H1 (cell line): ENCODE measurements around the gene OR2D3. TPM values are rescaled to one million over a fixed set of nuclear protein-coding genes. Genes with fewer than 3 reads are reported as not detected.

Source experiments
- CTCF ChIA-PET: fragments of 300-600 bp; sonication (Branson Sonifier 250); formaldehyde crosslinking; loops from one replicate; lab custom pipeline; 2021; ENCODE audit not compliant: partially characterized antibody; lab: Charles Lee
- POLR2A ChIA-PET: fragments of 300-600 bp; sonication (Branson Sonifier 250); formaldehyde crosslinking; loops from one replicate; lab custom pipeline; 2021; ENCODE audit warnings: inconsistent platforms; ENCODE audit not compliant: partially characterized antibody; lab: Charles Lee
- DNase-seq, 2 experiments: peaks; one replicate each; pipeline versions ENCODE4 v3.0.0 to v3.0.0-alpha.2; 2010 to 2022; ENCODE audit warnings: low spot score in 2 of 2, low read depth in 1 of 2, mixed read lengths in 1 of 2
- FAIRE-seq: peaks from 2 replicates; lab custom pipeline; 2011; peaks lifted over from hg19 to GRCh38; lab: Jason Lieb, UNC
- H2AFZ ChIP-seq: 2 replicates; pipeline ENCODE4 v1.8.1; 2012; ENCODE audit warnings: low read length, inconsistent platforms
- H2AK5ac ChIP-seq: 2 replicates; pipeline ENCODE4 v1.6.1; 2013; ENCODE audit warnings: low read depth, low read length
- H2BK120ac ChIP-seq: replicated peaks from 2 replicates; pipeline ENCODE3; 2013; ENCODE audit warnings: low read depth, low read length, inconsistent platforms
- H2BK12ac ChIP-seq: 2 replicates; pipeline ENCODE4 v1.6.1; 2013; ENCODE audit warnings: low read depth, low read length
- H2BK15ac ChIP-seq: 2 replicates; pipeline ENCODE4 v1.6.1; 2013; ENCODE audit warnings: low read length
- H2BK20ac ChIP-seq: 2 replicates; pipeline ENCODE4 v1.6.1; 2013; ENCODE audit warnings: low read length
- H2BK5ac ChIP-seq: 2 replicates; pipeline ENCODE4 v1.6.1; 2013; ENCODE audit warnings: low read depth, low read length
- H3K14ac ChIP-seq: 2 replicates; pipeline ENCODE4 v1.6.1; 2013; ENCODE audit warnings: inconsistent platforms; ENCODE audit not compliant: insufficient read length
- H3K18ac ChIP-seq: 2 replicates; pipeline ENCODE4 v1.6.1; 2013; ENCODE audit warnings: low read length; ENCODE audit errors: extremely low read depth
- H3K23ac ChIP-seq: 2 replicates; pipeline ENCODE4 v1.6.1; 2013; ENCODE audit warnings: inconsistent platforms; ENCODE audit not compliant: insufficient read length
- H3K23me2 ChIP-seq: 2 replicates; pipeline ENCODE4 v1.6.1; 2013; ENCODE audit warnings: low read depth, low read length
- H3K27ac ChIP-seq: 2 replicates; pipeline ENCODE4 v1.6.1; 2011; ENCODE audit warnings: low read depth, low read length, inconsistent platforms
- H3K27me3 ChIP-seq, 4 experiments: replicated peaks in 1 of 4; 1 replicate in 1 of 4; 2 replicates in 3 of 4; pipeline versions ENCODE4 v1.6.1 to v1.8.1; 2011 to 2013; ENCODE audit warnings: low read length in 3 of 4, mild to moderate bottlenecking in 3 of 4, inconsistent platforms in 2 of 4, mixed read lengths in 2 of 4, moderate library complexity in 1 of 4; ENCODE audit not compliant: control insufficient read depth in 3 of 4, insufficient read depth in 3 of 4; ENCODE audit errors: extremely low read depth in 1 of 4
- H3K36me3 ChIP-seq, 4 experiments: 2 replicates each; pipeline versions ENCODE4 v1.6.1 to v1.8.1; 2011 to 2013; ENCODE audit warnings: mild to moderate bottlenecking in 4 of 4, low read length in 3 of 4, moderate library complexity in 2 of 4, control low read depth in 1 of 4, inconsistent platforms in 1 of 4; ENCODE audit not compliant: insufficient read depth in 4 of 4, control insufficient read depth in 2 of 4
- H3K4ac ChIP-seq: replicated peaks from 2 replicates; pipeline ENCODE3; 2013; ENCODE audit warnings: low read length, low read depth, mixed read lengths, inconsistent platforms; ENCODE audit not compliant: insufficient read length
- H3K4me1 ChIP-seq, 4 experiments: replicated peaks in 1 of 4; 1 replicate in 1 of 4; 2 replicates in 3 of 4; pipeline versions ENCODE4 v1.6.1 to v1.8.1; 2011 to 2013; ENCODE audit warnings: low read length in 3 of 4, inconsistent platforms in 2 of 4, mixed read lengths in 1 of 4; ENCODE audit not compliant: insufficient read depth in 4 of 4, control insufficient read depth in 3 of 4
- H3K4me2 ChIP-seq, 2 experiments: 2 replicates each; pipeline versions ENCODE4 v1.6.1 to v1.8.1; 2011 to 2013; ENCODE audit warnings: low read depth in 2 of 2, low read length in 2 of 2, control low read depth in 1 of 2, inconsistent platforms in 1 of 2, mild to moderate bottlenecking in 1 of 2; ENCODE audit not compliant: insufficient read depth in 1 of 2
- H3K4me3 ChIP-seq, 4 experiments: fragments of 200-600, 300-600 bp in 1 of 4; sonication (generic), shearing (Covaris generic), sonication (Bioruptor Twin) in 1 of 4; 2 replicates each; pipeline versions ENCODE4 v1.5.1 to v1.8.1; 2011 to 2016; ENCODE audit warnings: low read length in 4 of 4, low read depth in 3 of 4, control low read depth in 2 of 4, inconsistent platforms in 2 of 4, mild to moderate bottlenecking in 2 of 4, mixed read lengths in 1 of 4, moderate library complexity in 1 of 4; ENCODE audit not compliant: insufficient read depth in 2 of 4; ENCODE audit errors: extremely low read depth in 1 of 4
- H3K56ac ChIP-seq: replicated peaks from 2 replicates; pipeline ENCODE3; 2013; ENCODE audit warnings: low read depth, mild to moderate bottlenecking, mixed read lengths, low read length, inconsistent platforms; ENCODE audit not compliant: insufficient read length
- H3K79me1 ChIP-seq: 2 replicates; pipeline ENCODE4 v1.6.1; 2013; ENCODE audit warnings: low read depth, low read length, control low read depth
- H3K79me2 ChIP-seq, 2 experiments: 2 replicates each; pipeline versions ENCODE4 v1.6.1 to v1.8.1; 2012 to 2013; ENCODE audit warnings: low read length in 2 of 2, mild to moderate bottlenecking in 2 of 2, inconsistent platforms in 1 of 2; ENCODE audit not compliant: insufficient read depth in 2 of 2, control insufficient read depth in 1 of 2
- H3K9ac ChIP-seq, 4 experiments: replicated peaks in 1 of 4; 1 replicate in 1 of 4; 2 replicates in 3 of 4; pipeline versions ENCODE4 v1.6.1 to v1.8.1; 2011 to 2013; ENCODE audit warnings: low read depth in 3 of 4, low read length in 3 of 4, control low read depth in 2 of 4, mild to moderate bottlenecking in 2 of 4, moderate library complexity in 2 of 4, inconsistent platforms in 1 of 4; ENCODE audit errors: extremely low read depth in 1 of 4
- H3K9me3 ChIP-seq, 2 experiments: 2 replicates each; pipeline versions ENCODE4 v1.6.1 to v1.8.1; 2012 to 2013; ENCODE audit warnings: mild to moderate bottlenecking in 2 of 2, moderate library complexity in 2 of 2, control low read depth in 1 of 2, inconsistent platforms in 1 of 2, low read depth in 1 of 2, low read length in 1 of 2, mixed read lengths in 1 of 2; ENCODE audit not compliant: insufficient read depth in 2 of 2
- H4K20me1 ChIP-seq, 2 experiments: replicated peaks in 1 of 2; 2 replicates each; pipeline versions ENCODE3 to v1.8.1; 2011 to 2013; ENCODE audit warnings: inconsistent platforms in 2 of 2, low read length in 2 of 2, mild to moderate bottlenecking in 1 of 2; ENCODE audit not compliant: insufficient read depth in 2 of 2, control insufficient read depth in 1 of 2
- H4K5ac ChIP-seq: 2 replicates; pipeline ENCODE4 v1.6.1; 2013; ENCODE audit warnings: low read length, low read depth, mixed read lengths, inconsistent platforms; ENCODE audit not compliant: insufficient read length
- H4K8ac ChIP-seq: 2 replicates; pipeline ENCODE4 v1.8.0; 2013; ENCODE audit warnings: mild to moderate bottlenecking, moderate library complexity, low read length, inconsistent platforms; ENCODE audit not compliant: insufficient read depth; ENCODE audit errors: extremely low read depth
- H4K91ac ChIP-seq: replicated peaks from 2 replicates; pipeline ENCODE3; 2013; ENCODE audit warnings: low read length, mixed read lengths, inconsistent platforms; ENCODE audit not compliant: insufficient read length
- POLR2AphosphoS5 ChIP-seq: IDR thresholded peaks from 2 replicates; pipeline ENCODE4 v1.6.1; 2011; ENCODE audit warnings: low read depth, low read length
- SIN3A ChIP-seq, 2 experiments: IDR thresholded peaks in 1 of 2; conservative IDR thresholded peaks in 1 of 2; 2 replicates each; pipeline ENCODE4 v1.6.1; 2011 to 2012; ENCODE audit warnings: low read length in 2 of 2, improper control_type of control experiment in 1 of 2, low read depth in 1 of 2, mild to moderate bottlenecking in 1 of 2
- WGBS, 2 experiments: shearing (Covaris generic) in 1 of 2; methylation state at CpG; one replicate each; pipeline versions ENCODE4 v1.1.6 to v1.1.7; 2013 to 2015; ENCODE audit warnings: low lambda C conversion rate in 2 of 2, mixed read lengths in 2 of 2, inconsistent platforms in 1 of 2, low coverage in 1 of 2, missing lambda C conversion rate in 1 of 2; ENCODE audit not compliant: insufficient replicate concordance in 2 of 2, insufficient coverage in 1 of 2, insufficient read length in 1 of 2; ENCODE audit errors: extremely low coverage in 1 of 2, missing lambda C conversion rate in 1 of 2; 5-methylcytosine and 5-hydroxymethylcytosine counted together
- polyA plus RNA-seq, 7 experiments: library from polyadenylated mRNA; depleted of rRNA in 3 of 7; stranded (reverse) in 5 of 7; unstranded in 2 of 7; fragments of >200 nt in 5 of 7; fragments of 200-250 nt in 2 of 7; gene quantifications; 1 replicate in 5 of 7; 2 replicates in 1 of 7; 4 replicates in 1 of 7; pipeline versions ENCODE4 v1.2.1 to v1.2.3, GENCODE V29; 2011 to 2013; ENCODE audit warnings: missing spikeins in 2 of 7, mixed read lengths in 2 of 7
- total RNA-seq: library from RNA; stranded (reverse); fragmentation: NEBNext Ultra II Directional; extraction: Animal tissue kit (Norgen Biotek cat#: 25700); gene quantifications from 2 replicates; pipeline ENCODE4 v1.2.1, GENCODE V29; 2021
- TF ChIP-seq, protein P1 (sequence below), 3 experiments: IDR thresholded peaks; 1 replicate in 2 of 3; 2 replicates in 1 of 3; pipeline versions ENCODE4 v1.5.1 to v1.6.1; 2011; ENCODE audit warnings: low read length in 3 of 3, mild to moderate bottlenecking in 3 of 3, inconsistent platforms in 2 of 3, low read depth in 1 of 3, moderate library complexity in 1 of 3; ENCODE audit not compliant: insufficient read depth in 1 of 3; ENCODE audit errors: control extremely low read depth in 1 of 3

OR2D3 gene
- total and polyA plus RNA-seq, 2 of the 8 experiments (the other 6 are each of a cell fraction or from before 2014, with no cell fraction given): not detected

GRCh38 chr11:6932145-6932544, 11.3 kb downstream of the OR2D3 start:
- Histone ChIP-seq H2AK5ac (no peak overlapping the region), H3K4me3 (no peak overlapping the region), H2BK20ac (no peak overlapping the region), H3K27ac (no peak overlapping the region), H3K4me2 (no peak overlapping the region), H4K91ac (no peak overlapping the region), H3K23me2 (peaks cover 5% of the 10 kb centered on the region; the same call in 1 of the 2 replicates), H3K27me3 (no peaks in the 10 kb centered on the region), H2BK5ac (no peak overlapping the region), H3K79me2 (peaks cover 0 to 35% of the 10 kb centered on the region in 2 experiments; a peak in 2 of 4 replicates), H3K14ac (no peak overlapping the region), H3K9ac (no peak overlapping the region), H4K8ac (no peak overlapping the region; the same call in 1 of the 2 replicates), H3K18ac (no peak overlapping the region), H4K20me1 (no peaks in the 10 kb centered on the region), H3K56ac (no peak overlapping the region), H2BK12ac (no peak overlapping the region), H2BK120ac (no peak overlapping the region), H2BK15ac (no peak overlapping the region), H3K36me3 (peaks cover 0 to 9% (median 4%) of the 10 kb centered on the region in 4 experiments; a peak in 4 of 8 replicates), H3K23ac (no peak overlapping the region), H3K9me3 (no peaks in the 10 kb centered on the region), H3K79me1 (no peaks in the 10 kb centered on the region; the same call in 1 of the 2 replicates), H3K4ac (no peak overlapping the region), H2AFZ (no peak overlapping the region), H3K4me1 (peaks cover 2 to 5% (median 4%) of the 10 kb centered on the region in 4 experiments; a peak in 4 of 7 replicates), H4K5ac (no peak overlapping the region)
- DNase-seq (no peak), FAIRE-seq (no peak)
- 93% methylated on average over 7 of the region's 7 CpGs; no CpG with 5 or more reads in 1 of the 2 experiments for WGBS, 2 experiments
- CTCF ChIA-PET: interaction anchor here (0.6 to 2.3 kb wide), 2 partner anchors 120 to 1147 kb away, joined by 4 read pairs; no protein-coding TSS in a partner anchor
- POLR2A ChIA-PET: no interaction called here
- TF ChIP-seq POLR2AphosphoS5: no peak
- no peak for TF ChIP-seq SIN3A (conservative IDR thresholded peaks at IDR 0.05 in 1 of 2, IDR thresholded peaks at IDR 0.05 in 1 of 2; ENCODE audit: low read depth in 1 of 2, low read length in 2 of 2)
- TF ChIP-seq, protein P1, sequence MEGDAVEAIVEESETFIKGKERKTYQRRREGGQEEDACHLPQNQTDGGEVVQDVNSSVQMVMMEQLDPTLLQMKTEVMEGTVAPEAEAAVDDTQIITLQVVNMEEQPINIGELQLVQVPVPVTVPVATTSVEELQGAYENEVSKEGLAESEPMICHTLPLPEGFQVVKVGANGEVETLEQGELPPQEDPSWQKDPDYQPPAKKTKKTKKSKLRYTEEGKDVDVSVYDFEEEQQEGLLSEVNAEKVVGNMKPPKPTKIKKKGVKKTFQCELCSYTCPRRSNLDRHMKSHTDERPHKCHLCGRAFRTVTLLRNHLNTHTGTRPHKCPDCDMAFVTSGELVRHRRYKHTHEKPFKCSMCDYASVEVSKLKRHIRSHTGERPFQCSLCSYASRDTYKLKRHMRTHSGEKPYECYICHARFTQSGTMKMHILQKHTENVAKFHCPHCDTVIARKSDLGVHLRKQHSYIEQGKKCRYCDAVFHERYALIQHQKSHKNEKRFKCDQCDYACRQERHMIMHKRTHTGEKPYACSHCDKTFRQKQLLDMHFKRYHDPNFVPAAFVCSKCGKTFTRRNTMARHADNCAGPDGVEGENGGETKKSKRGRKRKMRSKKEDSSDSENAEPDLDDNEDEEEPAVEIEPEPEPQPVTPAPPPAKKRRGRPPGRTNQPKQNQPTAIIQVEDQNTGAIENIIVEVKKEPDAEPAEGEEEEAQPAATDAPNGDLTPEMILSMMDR (IDR thresholded peaks at IDR 0.05; ENCODE audit: control extremely low read depth in 1 of 3, insufficient read depth in 1 of 3, low read depth in 1 of 3, low read length in 3 of 3): no peak
